ENCODE data around the gene JAZF1.

Gene JAZF1

GRCh38 chr7:28166982-28167715, 13.4 kb downstream of the JAZF1 start:
- no peak for DNase-seq (ENCODE audit: insufficient read length, low spot score)
- TF ChIP-seq CTCF (IDR thresholded peaks at IDR 0.05; ENCODE audit: insufficient read depth, missing control alignments): no peak
- no peak for FAIRE-seq

DNA sequence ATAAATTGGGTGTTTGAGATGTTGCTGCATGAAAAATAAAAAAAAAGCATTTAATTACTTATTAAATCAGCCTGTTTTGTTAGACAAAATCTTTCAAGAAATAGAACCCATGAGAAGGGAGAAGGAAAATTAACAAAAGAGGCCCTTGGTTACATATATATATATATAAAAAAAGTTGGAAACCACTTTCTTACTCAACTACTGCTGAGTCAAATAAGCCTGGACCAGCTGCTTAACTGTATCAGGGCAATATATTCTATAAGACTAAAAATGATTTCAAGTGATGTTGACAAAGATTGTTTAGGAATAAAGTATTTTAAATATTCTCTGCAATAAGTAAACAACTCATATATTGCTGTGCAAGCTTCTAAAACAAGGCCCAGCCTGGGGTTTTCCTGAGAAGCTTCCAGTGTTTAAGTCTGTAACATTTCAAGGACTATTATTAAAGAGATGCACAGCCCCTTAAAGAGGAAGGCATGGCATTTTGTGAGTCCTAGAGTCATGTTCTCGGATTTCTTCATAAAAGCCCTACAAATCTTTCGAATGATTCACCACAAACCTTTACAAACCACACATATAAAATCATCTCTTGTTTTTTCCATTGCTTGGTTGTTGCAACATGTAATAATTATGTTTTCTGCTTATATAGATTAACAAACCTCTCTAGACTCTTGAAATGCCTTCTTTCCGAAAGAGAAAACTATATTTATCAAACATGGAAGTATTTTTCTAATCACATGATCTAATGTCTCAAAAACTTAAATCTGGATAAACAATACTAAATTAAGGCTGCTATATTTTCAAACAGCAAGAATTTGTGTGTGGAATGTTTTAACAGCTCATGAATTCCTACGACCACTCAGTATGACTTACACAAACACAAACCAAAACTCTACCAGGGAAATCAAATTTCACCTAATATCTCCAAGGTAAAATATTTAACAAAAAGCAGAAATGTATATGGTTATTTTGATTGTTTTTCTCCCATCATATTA, 14.3 kb downstream of the JAZF1 start:
- no peak for TF ChIP-seq CTCF (IDR thresholded peaks at IDR 0.05; ENCODE audit: insufficient read depth, missing control alignments)
- DNase-seq (ENCODE audit: insufficient read length, low spot score) (no peak), FAIRE-seq (no peak)

GRCh38 chr7:28165261-28165660, 15.3 kb downstream of the JAZF1 start:
- FAIRE-seq (no peak), DNase-seq (ENCODE audit: insufficient read length, low spot score) (no peak)
- no peak for TF ChIP-seq CTCF (IDR thresholded peaks at IDR 0.05; ENCODE audit: insufficient read depth, missing control alignments)

- TF ChIP-seq CTCF (IDR thresholded peaks at IDR 0.05; ENCODE audit: insufficient read depth, missing control alignments): no peak
- FAIRE-seq: no peak
- DNase-seq (ENCODE audit: insufficient read length, low spot score): no peak
These were observed 16.6 kb downstream of the JAZF1 start for GRCh38 chr7:28163949-28164348.

DNA sequence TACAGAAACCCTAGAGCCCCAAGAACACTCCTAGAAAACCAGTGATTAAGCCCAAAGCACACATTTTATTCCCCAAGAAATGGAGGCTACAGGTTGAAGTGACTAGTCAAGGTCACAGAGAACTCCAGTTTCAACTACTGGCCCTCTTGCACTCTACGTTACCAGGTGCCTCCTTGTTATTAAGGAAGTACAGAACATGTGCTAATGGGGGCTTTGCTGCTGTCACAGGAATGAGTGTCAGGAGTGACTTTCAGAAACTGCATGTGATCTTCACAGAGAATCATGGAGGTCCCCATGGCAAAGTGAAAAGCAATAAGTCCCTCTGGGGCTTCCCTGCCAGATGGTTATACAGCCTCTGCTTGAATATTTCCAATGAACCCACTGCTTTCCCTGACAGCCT, 19.3 kb downstream of the JAZF1 start:
- no peak for TF ChIP-seq CTCF (IDR thresholded peaks at IDR 0.05; ENCODE audit: insufficient read depth, missing control alignments)
- FAIRE-seq (no peak), DNase-seq (ENCODE audit: insufficient read length, low spot score) (no peak)

- FAIRE-seq (no peak), DNase-seq (ENCODE audit: insufficient read length, low spot score) (no peak)
- TF ChIP-seq CTCF (IDR thresholded peaks at IDR 0.05; ENCODE audit: insufficient read depth, missing control alignments): no peak
These were observed 20.0 kb downstream of the JAZF1 start for GRCh38 chr7:28160551-28160991.
